HS-5 (cell line): ENCODE measurements around the gene ARID3B.
"Not testable (repeated sequence)": the region's sequence is repeated elsewhere in the genome, so short reads cannot be mapped to it uniquely, and the experiment has no call there.

Source experiments
- DNase-seq: peaks from one replicate; pipeline ENCODE4 v3.0.0-alpha.2; 2012; ENCODE audit warnings: low read depth

The ARID3B gene

GRCh38 chr15:74620636-74621545 lies 79.9 kb downstream of the ARID3B start:
- DNase-seq: no peak

GRCh38 chr15:74621546-74621920 lies 80.5 kb downstream of the ARID3B start:
- no peak for DNase-seq

- no peak for DNase-seq
These were observed 80.9 kb downstream of the ARID3B start for GRCh38 chr15:74621936-74622335.

- DNase-seq: no peak
These were observed 81.7 kb downstream of the ARID3B start for GRCh38 chr15:74622758-74623157.

- no peak for DNase-seq
These were observed 83.1 kb downstream of the ARID3B start for GRCh38 chr15:74624020-74624602.

- DNase-seq: no peak
These were observed 84.7 kb downstream of the ARID3B start for GRCh38 chr15:74625693-74626092.

- DNase-seq: no peak
These were observed 85.3 kb downstream of the ARID3B start for GRCh38 chr15:74626336-74626735.

GRCh38 chr15:74626752-74627692 lies 86.0 kb downstream of the ARID3B start:
- DNase-seq: no peak

- no peak for DNase-seq
These were observed 86.7 kb downstream of the ARID3B start for GRCh38 chr15:74627766-74628165.

GRCh38 chr15:74628199-74628598 lies 87.2 kb downstream of the ARID3B start:
- no peak for DNase-seq

GRCh38 chr15:74628949-74629348 lies 87.9 kb downstream of the ARID3B start:
- no peak for DNase-seq

- DNase-seq: not testable (repeated sequence)
These were observed 88.7 kb downstream of the ARID3B start for GRCh38 chr15:74629696-74630095.

GRCh38 chr15:74630284-74631086 lies 89.5 kb downstream of the ARID3B start:
- no peak for DNase-seq

GRCh38 chr15:74631087-74631385 lies 90.0 kb downstream of the ARID3B start:
- no peak for DNase-seq

GRCh38 chr15:74631408-74631807 lies 90.4 kb downstream of the ARID3B start:
- DNase-seq: no peak

- no peak for DNase-seq
These were observed 91.0 kb downstream of the ARID3B start for GRCh38 chr15:74631935-74632560.

GRCh38 chr15:74632601-74633000 lies 91.6 kb downstream of the ARID3B start:
- DNase-seq: no peak

- no peak for DNase-seq
These were observed 92.8 kb downstream of the ARID3B start for GRCh38 chr15:74633781-74634180.

- DNase-seq: no peak
These were observed 94.2 kb downstream of the ARID3B start for GRCh38 chr15:74635228-74635627.

- no peak for DNase-seq
These were observed 96.0 kb downstream of the ARID3B start for GRCh38 chr15:74636984-74637383.

- no peak for DNase-seq
These were observed 100.1 kb downstream of the ARID3B start for GRCh38 chr15:74641151-74641550.
